Upper lobe of left lung (tissue), 6 donors: ENCODE data around the gene SOWAHC. TPM values are rescaled to one million over a fixed set of nuclear protein-coding genes. Genes with fewer than 3 reads are reported as not detected.

Experiments used
- ATAC-seq, 2 donors: fragments of 200-7000 bp; cut with Tn5 transposase; one replicate each; pipeline ENCODE4 v1.9.1; 2022; ENCODE audit warnings: mild to moderate bottlenecking in 2 of 2, moderate library complexity in 2 of 2; ENCODE audit not compliant: low FRiP score in 2 of 2
- DNase-seq, 2 donors: peaks; one replicate each; pipeline ENCODE4 v3.0.0-alpha.2; 2019 to 2020
- H3K27ac ChIP-seq, 4 donors: fragments of 200-600 bp; sonication (generic); one replicate each; pipeline ENCODE4 v1.5.1; 2016 to 2019
- H3K27me3 ChIP-seq, 4 donors: fragments of 200-600 bp; sonication (generic); one replicate each; pipeline ENCODE4 v1.5.1; 2017 to 2019
- H3K36me3 ChIP-seq, 4 donors: fragments of 200-600 bp; sonication (generic); one replicate each; pipeline ENCODE4 v1.5.1; 2016 to 2019
- H3K4me1 ChIP-seq, 4 donors: fragments of 200-600 bp; sonication (generic); one replicate each; pipeline ENCODE4 v1.5.1; 2018 to 2019
- H3K4me3 ChIP-seq, 4 donors: fragments of 200-600 bp; sonication (generic); one replicate each; pipeline ENCODE4 v1.5.1; 2017 to 2019; ENCODE audit warnings: mild to moderate bottlenecking in 2 of 4, moderate library complexity in 1 of 4
- H3K9me3 ChIP-seq, 4 donors: fragments of 200-600 bp; sonication (generic); one replicate each; pipeline ENCODE4 v1.5.1; 2018 to 2019
- CTCF ChIP-seq, 6 experiments: fragments of 450-650 bp in 4 of 6; fragments of 200-600 bp in 2 of 6; sonication (generic) in 2 of 6; IDR thresholded peaks; one replicate each; pipeline ENCODE4 v1.5.1; 2016 to 2019; ENCODE audit warnings: antibody characterized with exemption in 6 of 6
- EP300 ChIP-seq, 4 donors: sonication (generic); formaldehyde crosslinking; IDR thresholded peaks; one replicate each; pipeline ENCODE4 v1.5.1; 2017; ENCODE audit warnings: antibody characterized with exemption in 4 of 4, control low read depth in 2 of 4
- POLR2A ChIP-seq, 4 donors: fragments of 450-650 bp; IDR thresholded peaks; one replicate each; pipeline ENCODE4 v1.5.1; 2016 to 2017; ENCODE audit warnings: antibody characterized with exemption in 4 of 4, mild to moderate bottlenecking in 2 of 4
- POLR2AphosphoS5 ChIP-seq, 2 donors: sonication (generic); formaldehyde crosslinking; IDR thresholded peaks; one replicate each; pipeline ENCODE4 v1.5.1; 2017; ENCODE audit warnings: antibody characterized with exemption in 2 of 2
- WGBS, 2 donors: methylation state at CpG; one replicate each; pipeline ENCODE4 v1.1.5; 2017 to 2018; 5-methylcytosine and 5-hydroxymethylcytosine counted together
- total RNA-seq, 6 donors: library from RNA; depleted of rRNA in 4 of 6; stranded (reverse); fragments of >200 nt in 4 of 6; gene quantifications; one replicate each; pipeline versions ENCODE4 v1.1.0 to v1.2.1, GENCODE V29; 2016 to 2021
- donor health status: DM: no; HTN: no; CAD: no; lungs with moderate emphysema.
- donor health status: DM: no; HTN: yes; CAD: no; lungs with severe emphysema.

The SOWAHC gene
- total RNA-seq, 6 donors from 2014 or later = 17.8 to 30.7 (median 24.7) TPM

GRCh38 chr2:109609352-109610024, 4.7 kb upstream of the SOWAHC start:
- ATAC-seq (no peak), DNase-seq (no peak)
- Histone ChIP-seq H3K4me3 (no peak overlapping the region), H3K27me3 (peaks cover 0 to 11% (median 0%) of the 10 kb centered on the region in 4 donors), H3K36me3 (no peaks in the 10 kb centered on the region), H3K9me3 (no peaks in the 10 kb centered on the region), H3K27ac (no peak overlapping the region), H3K4me1 (peaks cover 12 to 21% (median 20%) of the 10 kb centered on the region in 4 donors)
- WGBS, 2 donors = 48 to 58% methylated on average over 8 of the region's 8 CpGs
- no peak for TF ChIP-seq POLR2A (IDR thresholded peaks at IDR 0.05)

GRCh38 chr2:109611467-109612095, 2.6 kb upstream of the SOWAHC start:
- Histone ChIP-seq H3K4me1 (peaks cover 18 to 35% (median 30%) of the 10 kb centered on the region in 4 donors), H3K27ac (no peak overlapping the region), H3K9me3 (no peaks in the 10 kb centered on the region), H3K4me3 (peak overlapping the region in 1 of 4 donors; percentile 73), H3K27me3 (peaks cover 0 to 14% (median 0%) of the 10 kb centered on the region in 4 donors), H3K36me3 (no peaks in the 10 kb centered on the region)
- TF ChIP-seq POLR2A (IDR thresholded peaks at IDR 0.05) (no peak), POLR2AphosphoS5 (IDR thresholded peaks at IDR 0.05) (no peak), CTCF (IDR thresholded peaks at IDR 0.05) (peak in 1 of 6 experiments; percentile 9), EP300 (IDR thresholded peaks at IDR 0.05) (no peak)
- WGBS, 2 donors = 79 to 80% methylated on average over 5 of the region's 5 CpGs
- ATAC-seq = no peak
- DNase-seq = no peak

- H3K4me1 ChIP-seq = peaks cover 23 to 48% (median 29%) of the 10 kb centered on the region in 4 donors
- H3K27me3 ChIP-seq = peaks cover 0 to 14% (median 0%) of the 10 kb centered on the region in 4 donors
- peak; percentile 6 to 75 for ATAC-seq
- 1 to 3% methylated on average over 19 to 41 of the region's 82 CpGs for WGBS, 2 donors
- H3K9me3 ChIP-seq = no peaks in the 10 kb centered on the region
- peak in 2 of 6 experiments; percentile 6 to 8 for TF ChIP-seq CTCF (IDR thresholded peaks at IDR 0.05)
- peak in 1 of 4 donors; percentile 79 for TF ChIP-seq POLR2A (IDR thresholded peaks at IDR 0.05)
- TF ChIP-seq EP300 (IDR thresholded peaks at IDR 0.05) = no peak
- H3K36me3 ChIP-seq = no peaks in the 10 kb centered on the region
- H3K27ac ChIP-seq = peak overlapping the region; percentile 96 to 99 (median 98)
- H3K4me3 ChIP-seq = peak overlapping the region; percentile 21 to 81 (median 70)
- peak; percentile 30 to 95 for DNase-seq
Measured at GRCh38 chr2:109613081-109613921, 863 bp upstream of the SOWAHC start.

- peaks cover 0 to 14% (median 0%) of the 10 kb centered on the region in 4 donors for H3K27me3 ChIP-seq
- no peak for DNase-seq
- peak overlapping the region; percentile 96 to 99 (median 98) for H3K27ac ChIP-seq
- 22 to 27% methylated on average over 3 to 50 of the region's 90 CpGs for WGBS, 2 donors
- H3K9me3 ChIP-seq = no peaks in the 10 kb centered on the region
- ATAC-seq = no peak
- H3K36me3 ChIP-seq = no peaks in the 10 kb centered on the region
- H3K4me1 ChIP-seq = peaks cover 20 to 48% (median 25%) of the 10 kb centered on the region in 4 donors
- peak overlapping the region; percentile 61 to 81 (median 70) for H3K4me3 ChIP-seq
- TF ChIP-seq POLR2A (IDR thresholded peaks at IDR 0.05) (no peak), CTCF (IDR thresholded peaks at IDR 0.05) (no peak), POLR2AphosphoS5 (IDR thresholded peaks at IDR 0.05) (no peak), EP300 (IDR thresholded peaks at IDR 0.05) (no peak)
Measured at GRCh38 chr2:109614715-109615636, 812 bp downstream of the SOWAHC start.
